B cell (primary cell): Measurements from ENCODE around the gene RUFY1. TPM values are rescaled to one million over a fixed set of nuclear protein-coding genes. Genes with fewer than 3 reads are reported as not detected.

Source experiments
- ATAC-seq: fragments of 200-7000 bp; cut with Tn5 transposase; one replicate; pipeline ENCODE4 v1.10.0; 2021; ENCODE audit warnings: low read depth, mild to moderate bottlenecking, moderate number of reproducible peaks, moderate library complexity
- CTCF ChIA-PET: fragments of 350-600 bp; sonication (Branson Sonifier 250); formaldehyde crosslinking; loops from one replicate; lab custom pipeline; 2021; ENCODE audit warnings: antibody characterized with exemption, inconsistent platforms; lab: Charles Lee
- POLR2A ChIA-PET: fragments of 350-600 bp; sonication (Branson Sonifier 250); formaldehyde crosslinking; loops from one replicate; lab custom pipeline; 2021; ENCODE audit warnings: antibody characterized with exemption; lab: Charles Lee
- DNase-seq: peaks from one replicate; pipeline ENCODE4 v3.0.0; 2013
- H2AFZ ChIP-seq: 2 replicates; pipeline ENCODE4 v1.6.1; 2012; ENCODE audit warnings: mild to moderate bottlenecking, low read depth, low read length; ENCODE audit not compliant: insufficient read depth, poor library complexity, severe bottlenecking
- H3K27ac ChIP-seq, 2 donors: 1 replicate in 1 of 2; 2 replicates in 1 of 2; pipeline ENCODE4 v1.5.1; 2012 to 2013; ENCODE audit warnings: low read length in 2 of 2, mild to moderate bottlenecking in 2 of 2, moderate library complexity in 1 of 2
- H3K27me3 ChIP-seq, 4 experiments: fragments of 200-600 bp in 1 of 4; sonication (generic) in 1 of 4; replicated peaks in 1 of 4; 1 replicate in 2 of 4; 2 replicates in 2 of 4; pipeline versions ENCODE4 v1.6.1 to v1.7.0; 2013 to 2016; ENCODE audit warnings: low read length in 3 of 4, mild to moderate bottlenecking in 2 of 4, mixed read lengths in 1 of 4, moderate library complexity in 1 of 4; ENCODE audit not compliant: insufficient read depth in 4 of 4, control insufficient read depth in 3 of 4; ENCODE audit errors: control extremely low read depth in 1 of 4
- H3K36me3 ChIP-seq, 2 experiments: replicated peaks in 1 of 2; 1 replicate in 1 of 2; 2 replicates in 1 of 2; pipeline versions ENCODE4 v1.6.1 to v1.7.1; 2013; ENCODE audit warnings: low read length in 1 of 2; ENCODE audit not compliant: insufficient read depth in 2 of 2, control insufficient read depth in 1 of 2; ENCODE audit errors: control extremely low read depth in 1 of 2, extremely low read depth in 1 of 2
- H3K4me1 ChIP-seq, 2 donors: fragments of 200-600 bp in 1 of 2; sonication (generic) in 1 of 2; 1 replicate in 1 of 2; 2 replicates in 1 of 2; pipeline versions ENCODE4 v1.5.1 to v1.6.1; 2013 to 2017; ENCODE audit warnings: low read length in 2 of 2; ENCODE audit not compliant: control insufficient read depth in 2 of 2, insufficient read depth in 2 of 2
- H3K4me2 ChIP-seq: replicated peaks from 2 replicates; pipeline ENCODE3; 2012; ENCODE audit warnings: mild to moderate bottlenecking, low read depth, low read length; ENCODE audit not compliant: poor library complexity, severe bottlenecking
- H3K4me3 ChIP-seq, 5 experiments: fragments of 200-600 bp in 1 of 5; sonication (generic) in 1 of 5; 1 replicate in 3 of 5; 2 replicates in 2 of 5; pipeline versions ENCODE4 v1.5.1 to v1.7.0; 2011 to 2016; ENCODE audit warnings: low read length in 4 of 5, mild to moderate bottlenecking in 4 of 5, low read depth in 2 of 5, control low read depth in 1 of 5, moderate library complexity in 1 of 5; ENCODE audit not compliant: insufficient read depth in 1 of 5; ENCODE audit errors: control extremely low read depth in 1 of 5, extremely low read depth in 1 of 5
- H3K79me2 ChIP-seq: fragments of 200-600 bp; sonication (generic); one replicate; pipeline ENCODE4 v1.6.0; 2016; ENCODE audit warnings: low read length; ENCODE audit not compliant: control insufficient read depth, insufficient read depth
- H3K9ac ChIP-seq: fragments of 200-600 bp; sonication (generic); 2 replicates; pipeline ENCODE4 v1.6.1; 2017; ENCODE audit warnings: mild to moderate bottlenecking, low read length, moderate library complexity
- H3K9me3 ChIP-seq, 3 donors: one replicate each; pipeline versions ENCODE4 v1.6.1 to v1.7.1; 2013; ENCODE audit warnings: low read length in 2 of 3; ENCODE audit not compliant: control insufficient read depth in 2 of 3, insufficient read depth in 1 of 3; ENCODE audit errors: control extremely low read depth in 1 of 3
- H4K20me1 ChIP-seq: 2 replicates; pipeline ENCODE4 v1.6.0; 2012; ENCODE audit warnings: mild to moderate bottlenecking, low read length; ENCODE audit not compliant: insufficient read depth, control insufficient read depth, poor library complexity, severe bottlenecking
- H3K27ac Mint-ChIP-seq: one replicate; pipeline ENCODE4 v1.8.0; 2021; ENCODE audit warnings: mixed read lengths
- H3K27me3 Mint-ChIP-seq: one replicate; pipeline ENCODE4 v1.8.0; 2021; ENCODE audit warnings: mixed read lengths
- H3K4me1 Mint-ChIP-seq: one replicate; pipeline ENCODE4 v1.8.0; 2021; ENCODE audit warnings: mixed read lengths
- H3K4me3 Mint-ChIP-seq: one replicate; pipeline ENCODE4 v1.8.0; 2021; ENCODE audit warnings: mixed read lengths
- H3K9me3 Mint-ChIP-seq: one replicate; pipeline ENCODE4 v1.8.0; 2022; ENCODE audit warnings: mixed read lengths; ENCODE audit not compliant: insufficient read depth
- EZH2 ChIP-seq: IDR thresholded peaks from 2 replicates; pipeline ENCODE4 v1.6.1; 2012; ENCODE audit warnings: borderline replicate concordance, low read depth, mild to moderate bottlenecking, moderate library complexity, low read length; ENCODE audit not compliant: insufficient read depth, poor library complexity, severe bottlenecking
- WGBS: methylation state at CpG from one replicate; pipeline ENCODE4 v1.1.5; 2013; ENCODE audit warnings: missing lambda C conversion rate; ENCODE audit not compliant: insufficient coverage; 5-methylcytosine and 5-hydroxymethylcytosine counted together
- intact Hi-C: fragments of 100-400 bp; cut with micrococcal nuclease; formaldehyde crosslinking; loops from one replicate; pipeline ENCODE4 v1.10.0; 2022
- polyA plus RNA-seq: library from polyadenylated mRNA; depleted of rRNA; stranded (reverse); fragments of >200 nt; gene quantifications from 2 replicates; pipeline ENCODE4 v1.2.3, GENCODE V29; 2012
- total RNA-seq, 2 donors: library from RNA; stranded (reverse); fragments of 120-200 nt in 1 of 2; gene quantifications; 1 replicate in 1 of 2; 2 replicates in 1 of 2; pipeline versions ENCODE4 v1.2.3 to v1.2.4, GENCODE V29; 2013 to 2022
- TF ChIP-seq, protein P1 (sequence below): fragments of 200-600 bp; IDR thresholded peaks from one replicate; pipeline ENCODE4 v1.8.0; 2022; ENCODE audit warnings: antibody characterized with exemption, mild to moderate bottlenecking

RUFY1 gene
- total and polyA plus RNA-seq, 2 donors (not counting 1 experiment from before 2014, with no cell fraction given): 38.5 to 99.8 TPM

DNA sequence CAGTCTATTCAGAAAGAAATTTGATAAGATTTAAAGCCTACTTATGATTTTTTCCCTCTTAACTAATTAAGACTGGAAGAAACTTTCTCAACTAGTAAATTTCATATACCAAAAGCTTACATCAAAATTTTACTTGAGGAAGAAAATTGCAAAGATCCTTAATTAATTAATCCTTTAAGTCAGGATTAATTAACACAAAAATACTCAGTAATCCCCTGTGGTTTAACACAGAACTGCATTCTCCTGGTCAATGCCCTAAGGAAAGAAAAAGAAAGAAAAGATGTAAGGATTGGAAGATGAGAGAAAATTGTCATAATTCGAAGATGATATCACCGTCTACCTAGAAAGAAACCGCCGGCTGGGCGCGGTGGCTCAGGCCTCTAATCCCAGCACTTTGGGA, 17.3 kb upstream of the RUFY1 start:
- TF ChIP-seq, protein P1, sequence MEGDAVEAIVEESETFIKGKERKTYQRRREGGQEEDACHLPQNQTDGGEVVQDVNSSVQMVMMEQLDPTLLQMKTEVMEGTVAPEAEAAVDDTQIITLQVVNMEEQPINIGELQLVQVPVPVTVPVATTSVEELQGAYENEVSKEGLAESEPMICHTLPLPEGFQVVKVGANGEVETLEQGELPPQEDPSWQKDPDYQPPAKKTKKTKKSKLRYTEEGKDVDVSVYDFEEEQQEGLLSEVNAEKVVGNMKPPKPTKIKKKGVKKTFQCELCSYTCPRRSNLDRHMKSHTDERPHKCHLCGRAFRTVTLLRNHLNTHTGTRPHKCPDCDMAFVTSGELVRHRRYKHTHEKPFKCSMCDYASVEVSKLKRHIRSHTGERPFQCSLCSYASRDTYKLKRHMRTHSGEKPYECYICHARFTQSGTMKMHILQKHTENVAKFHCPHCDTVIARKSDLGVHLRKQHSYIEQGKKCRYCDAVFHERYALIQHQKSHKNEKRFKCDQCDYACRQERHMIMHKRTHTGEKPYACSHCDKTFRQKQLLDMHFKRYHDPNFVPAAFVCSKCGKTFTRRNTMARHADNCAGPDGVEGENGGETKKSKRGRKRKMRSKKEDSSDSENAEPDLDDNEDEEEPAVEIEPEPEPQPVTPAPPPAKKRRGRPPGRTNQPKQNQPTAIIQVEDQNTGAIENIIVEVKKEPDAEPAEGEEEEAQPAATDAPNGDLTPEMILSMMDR: no peak
- TF ChIP-seq EZH2: no peak
- Mint-ChIP-seq H3K27me3 (no peaks in the 10 kb centered on the region), H3K9me3 (no peaks in the 10 kb centered on the region), H3K4me1 (peaks cover 40% of the 10 kb centered on the region), H3K4me3 (no peak overlapping the region), H3K27ac (no peak overlapping the region)
- WGBS: 92% methylated on average over 6 of the region's 6 CpGs
- ATAC-seq: no peak
- Histone ChIP-seq H3K4me2 (peak overlapping the region; percentile 76), H3K9me3 (no peaks in the 10 kb centered on the region), H3K36me3 (peaks cover 0 to 2% of the 10 kb centered on the region in 2 experiments), H2AFZ (no peak overlapping the region), H3K9ac (no peak overlapping the region), H3K4me3 (no peak overlapping the region), H3K4me1 (peaks cover 24 to 31% of the 10 kb centered on the region in 2 donors), H3K79me2 (peaks cover 10% of the 10 kb centered on the region), H3K27ac (peak overlapping the region in 1 of 2 donors; percentile 86), H4K20me1 (no peaks in the 10 kb centered on the region), H3K27me3 (no peaks in the 10 kb centered on the region)
- DNase-seq: no peak
- POLR2A ChIA-PET: interaction anchor here (1.6 to 2.3 kb wide), 2 partner anchors 12 to 18 kb away, joined by 7 to 8 read pairs; partner anchors contain the start of gene RUFY1
- CTCF ChIA-PET: interaction anchor here (2.1 to 2.3 kb wide), 3 partner anchors 9 to 26 kb away, joined by 7 to 13 read pairs (median 8); no protein-coding TSS in a partner anchor
- intact Hi-C loops: loop anchor here (5.0 kb wide), 2 partner anchors 34 to 89 kb away; partner anchors contain the start of gene HNRNPH1

DNA sequence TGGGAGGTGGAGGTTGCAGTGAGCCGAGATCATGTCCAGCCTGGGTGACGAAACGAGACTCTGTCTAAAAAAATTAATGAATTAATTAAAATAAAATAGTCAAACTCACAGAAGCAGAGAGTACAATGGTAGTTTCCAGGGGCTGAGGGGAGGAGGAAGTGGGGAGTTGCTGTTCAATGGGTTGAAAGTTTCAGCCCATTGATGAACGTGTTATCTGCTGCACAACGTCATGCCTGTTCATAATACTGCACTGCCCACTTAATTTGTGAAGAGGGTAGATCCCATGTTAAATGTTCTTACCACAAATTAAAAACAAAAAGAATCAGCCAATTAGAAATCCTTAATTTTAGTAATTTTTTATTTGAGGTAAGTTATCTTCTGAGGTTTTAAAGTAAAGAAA, 16.4 kb upstream of the RUFY1 start:
- H3K9me3 ChIP-seq: no peaks in the 10 kb centered on the region
- H3K9ac ChIP-seq: peak overlapping the region; percentile 64
- peak overlapping the region; percentile 76 for H3K4me2 ChIP-seq
- peak overlapping the region in 4 of 5 experiments; percentile 32 to 70 (median 56) for H3K4me3 ChIP-seq
- TF ChIP-seq EZH2: no peak
- TF ChIP-seq, protein P1: no peak
- Mint-ChIP-seq H3K4me3 (peak overlapping the region; percentile 75), H3K27ac (peak overlapping the region; percentile 87), H3K4me1 (peaks cover 38% of the 10 kb centered on the region), H3K27me3 (no peaks in the 10 kb centered on the region), H3K9me3 (no peaks in the 10 kb centered on the region)
- CTCF ChIA-PET: interaction anchor here (1.0 to 2.3 kb wide), 4 partner anchors 8 to 25 kb away, joined by 3 to 13 read pairs (median 8); no protein-coding TSS in a partner anchor
- H3K79me2 ChIP-seq: peaks cover 10% of the 10 kb centered on the region
- peak overlapping the region; percentile 67 to 86 for H3K27ac ChIP-seq
- DNase-seq (peak; percentile 67), ATAC-seq (peak; percentile 53)
- H3K4me1 ChIP-seq: peaks cover 24 to 31% of the 10 kb centered on the region in 2 donors
- H4K20me1 ChIP-seq: no peaks in the 10 kb centered on the region
- intact Hi-C loops: loop anchor here (1.0 to 5.0 kb wide), 3 partner anchors 10 to 88 kb away; partner anchors contain the start of gene HNRNPH1
- no peaks in the 10 kb centered on the region for H3K27me3 ChIP-seq
- WGBS: no CpG with 5 or more reads among the region's 5 CpGs
- H2AFZ ChIP-seq: peak overlapping the region; percentile 72
- POLR2A ChIA-PET: interaction anchor here (0.6 to 2.3 kb wide), 5 partner anchors 11 to 285 kb away, joined by 3 to 8 read pairs (median 3); partner anchors contain the start of genes HNRNPH1 and RUFY1
- peaks cover 0 to 5% of the 10 kb centered on the region in 2 experiments for H3K36me3 ChIP-seq
